NAMALWA (cell line): Measurements from ENCODE around the gene CACHD1.
"Not testable (repeated sequence)": the region's sequence is repeated elsewhere in the genome, so short reads cannot be mapped to it uniquely, and the experiment has no call there.

Experiments used
- DNase-seq: peaks from one replicate; pipeline ENCODE4 v3.0.0-alpha.2; 2015; ENCODE audit warnings: low spot score

CACHD1 gene

GRCh38 chr1:64594446-64594845, 124.5 kb downstream of the CACHD1 start:
- no peak for DNase-seq

- no peak for DNase-seq
Observed at GRCh38 chr1:64595871-64596515, 126.1 kb downstream of the CACHD1 start.

DNA sequence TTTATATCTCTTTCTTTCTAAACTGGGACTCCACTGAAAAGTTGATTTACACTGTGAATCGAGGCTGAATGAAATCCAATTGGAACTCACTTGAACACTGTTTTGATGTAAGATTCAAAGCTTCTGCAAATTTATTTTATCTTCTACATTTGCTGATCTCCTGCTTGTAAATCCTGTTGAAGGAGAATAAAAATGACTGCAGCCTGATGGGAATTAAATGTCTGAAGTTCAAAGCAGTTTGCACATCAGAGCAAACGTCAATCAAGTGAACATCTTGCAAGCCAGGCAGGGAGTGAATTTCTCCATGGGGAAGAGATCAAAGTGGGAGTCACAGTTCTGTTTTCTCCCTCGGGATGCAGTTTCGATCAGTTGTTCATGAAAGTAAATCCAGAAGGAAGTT, 127.2 kb downstream of the CACHD1 start:
- no peak for DNase-seq

DNA sequence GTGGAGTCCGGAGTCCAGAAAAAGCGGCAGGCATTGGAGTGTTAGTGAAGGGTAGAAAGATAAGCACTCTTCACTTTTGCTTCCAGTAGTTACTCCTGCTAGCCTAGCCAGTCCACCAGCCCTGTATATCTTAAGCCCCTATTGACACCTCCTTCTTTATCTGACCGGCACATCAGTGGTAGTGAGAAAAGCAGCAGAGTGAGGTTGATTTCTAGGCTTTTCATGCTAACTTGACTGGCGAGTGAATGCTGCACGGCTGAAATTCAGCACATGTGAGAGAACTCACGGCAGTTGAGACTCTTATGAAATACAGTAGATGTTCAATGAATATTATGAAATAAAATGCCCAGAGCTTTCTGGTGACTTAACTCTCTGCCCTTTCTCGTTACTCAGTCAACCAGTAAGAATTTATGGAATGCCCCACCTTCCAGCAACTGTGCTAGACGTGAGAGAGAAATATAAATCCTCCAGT, 128.2 kb downstream of the CACHD1 start:
- no peak for DNase-seq

DNA sequence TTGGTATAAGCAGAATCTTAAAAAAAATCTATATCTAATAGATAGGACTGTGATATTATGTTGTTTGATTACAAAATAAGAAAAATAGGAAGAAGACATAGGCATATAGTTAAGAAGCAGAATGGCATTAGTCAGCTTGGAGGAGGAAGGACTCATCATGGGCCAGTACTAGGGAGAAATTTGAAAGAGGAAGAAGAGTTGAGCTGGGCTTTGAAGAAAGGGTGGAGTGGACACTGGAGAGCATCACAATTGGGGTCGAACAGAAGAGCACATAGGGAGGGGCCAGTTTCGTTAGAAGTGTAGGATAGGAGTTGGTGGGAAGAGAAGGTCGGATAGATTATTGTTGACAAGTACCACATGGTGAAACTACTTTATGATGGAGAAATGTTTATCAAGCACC, 129.3 kb downstream of the CACHD1 start:
- no peak for DNase-seq

- DNase-seq: no peak
Observed at GRCh38 chr1:64601207-64601606, 131.3 kb downstream of the CACHD1 start.

DNA sequence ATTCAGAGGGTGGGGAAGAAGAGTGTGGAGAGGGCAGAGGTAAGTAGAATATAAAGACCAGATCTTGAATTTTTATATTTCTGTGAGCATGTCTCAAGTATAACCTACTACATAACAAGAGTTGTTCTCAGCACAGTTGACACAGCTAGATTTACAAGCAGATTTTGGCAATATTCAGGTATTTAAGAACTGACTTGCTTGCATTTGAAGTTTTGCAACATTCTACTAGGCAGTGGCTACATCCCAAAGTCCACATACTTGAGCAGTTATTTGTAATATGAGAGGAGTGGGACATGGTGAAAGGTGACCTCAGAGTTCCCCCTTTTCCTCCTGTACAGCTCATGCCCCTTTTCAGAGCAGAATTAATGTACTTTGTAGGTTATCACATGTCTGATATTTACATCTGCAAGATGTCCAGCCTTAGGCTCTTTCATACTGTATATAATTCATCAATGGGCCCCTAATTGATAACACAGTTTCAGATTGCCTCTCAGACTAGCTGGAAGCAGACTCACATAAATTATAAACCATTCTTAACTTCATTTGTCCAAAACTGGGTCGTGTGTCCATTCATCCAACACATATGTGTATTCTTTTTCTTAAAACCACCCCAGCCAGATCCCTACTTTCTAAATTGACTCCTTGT, 138.2 kb downstream of the CACHD1 start:
- DNase-seq: no peak

DNA sequence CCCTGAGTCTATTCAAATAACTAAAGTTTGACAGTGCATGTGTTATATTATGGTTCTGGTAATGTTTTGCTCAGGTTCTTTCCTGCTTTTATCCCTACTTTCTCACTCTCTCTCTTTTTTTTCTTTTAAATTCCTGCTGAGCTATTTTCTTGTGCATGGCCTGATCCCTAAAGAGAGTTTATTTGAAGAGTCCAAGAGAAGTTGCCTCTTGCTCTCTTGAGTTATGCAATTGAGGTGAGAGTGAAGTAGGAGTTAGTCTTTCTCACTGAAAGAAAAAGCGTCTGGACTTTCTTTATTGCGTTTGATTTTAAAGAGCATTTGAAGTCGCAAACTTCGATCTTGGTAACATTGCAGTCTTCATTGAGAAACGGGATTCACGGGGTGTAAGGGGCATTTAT, 138.7 kb downstream of the CACHD1 start:
- DNase-seq: no peak

GRCh38 chr1:64610950-64611349, 141.0 kb downstream of the CACHD1 start:
- not testable (repeated sequence) for DNase-seq

- DNase-seq: no peak
Observed at GRCh38 chr1:64616039-64616438, 146.1 kb downstream of the CACHD1 start.

- DNase-seq: no peak
Observed at GRCh38 chr1:64623750-64624191, 153.8 kb downstream of the CACHD1 start.

DNA sequence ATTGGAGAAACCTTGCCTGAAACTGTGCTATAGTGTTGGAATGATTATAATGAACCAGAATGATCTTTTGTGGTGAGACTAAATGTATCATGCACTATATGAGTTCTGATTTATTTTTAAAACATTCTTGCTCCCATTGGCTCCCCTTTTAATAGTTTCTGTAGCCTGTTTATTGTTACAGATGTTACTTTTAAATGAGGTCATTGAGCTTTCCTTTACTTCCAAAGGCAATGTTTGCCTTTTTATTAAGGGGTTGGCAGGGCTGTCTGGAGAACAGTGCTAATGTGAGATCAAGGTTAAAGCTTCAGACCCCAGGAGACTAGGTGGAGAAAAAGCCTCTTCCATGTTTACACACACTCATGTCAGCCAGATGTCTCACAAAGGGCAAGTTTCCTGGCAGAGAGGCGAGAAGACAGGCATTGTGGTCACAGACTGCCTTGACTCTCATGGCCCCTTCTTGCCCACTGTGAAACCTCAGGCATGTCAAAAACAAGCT, 154.3 kb downstream of the CACHD1 start:
- no peak for DNase-seq

DNA sequence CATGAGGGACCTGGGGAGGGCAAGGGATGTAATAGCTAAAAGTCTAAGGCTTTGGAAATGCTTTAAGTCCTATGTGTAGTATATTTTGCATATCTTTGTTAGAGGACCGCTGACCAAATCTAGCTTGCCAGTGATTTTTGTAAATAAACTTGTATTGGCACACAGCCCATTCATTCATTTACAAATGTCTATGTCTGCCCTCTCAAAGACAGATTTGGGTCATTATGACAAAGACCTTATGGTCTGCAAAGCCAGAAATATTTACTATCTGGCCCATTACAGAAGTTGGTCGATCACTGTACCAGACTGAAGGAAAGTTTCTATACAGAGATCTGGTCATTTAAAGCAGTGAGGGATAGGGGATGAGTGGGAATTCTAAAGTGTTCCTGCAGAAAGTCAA, 154.9 kb downstream of the CACHD1 start:
- DNase-seq: no peak

DNA sequence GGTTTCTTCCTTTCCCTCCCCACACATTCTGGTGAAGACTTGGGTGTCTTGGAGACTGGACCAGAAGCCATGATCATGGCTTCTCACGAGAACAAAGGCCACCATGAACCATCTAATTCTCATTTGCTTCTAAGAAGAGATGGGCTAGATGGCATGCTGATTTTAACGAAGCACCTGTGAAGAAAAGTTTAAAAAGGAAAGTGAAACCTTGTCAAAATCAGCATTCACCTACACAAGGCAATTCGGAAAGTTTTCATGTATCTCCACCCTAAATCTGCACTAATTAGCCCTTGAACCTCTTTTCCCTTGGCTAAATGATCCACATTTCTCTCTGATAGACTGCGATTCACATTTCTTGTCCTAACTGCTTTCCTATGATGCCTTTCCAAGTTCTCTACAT, 160.7 kb downstream of the CACHD1 start:
- DNase-seq: no peak

GRCh38 chr1:64631346-64632034, 161.6 kb downstream of the CACHD1 start:
- DNase-seq: no peak

- no peak for DNase-seq
Observed at GRCh38 chr1:64632936-64633335, 163.0 kb downstream of the CACHD1 start.

GRCh38 chr1:64645735-64646134, 175.8 kb downstream of the CACHD1 start:
- DNase-seq: peak; percentile 25

DNA sequence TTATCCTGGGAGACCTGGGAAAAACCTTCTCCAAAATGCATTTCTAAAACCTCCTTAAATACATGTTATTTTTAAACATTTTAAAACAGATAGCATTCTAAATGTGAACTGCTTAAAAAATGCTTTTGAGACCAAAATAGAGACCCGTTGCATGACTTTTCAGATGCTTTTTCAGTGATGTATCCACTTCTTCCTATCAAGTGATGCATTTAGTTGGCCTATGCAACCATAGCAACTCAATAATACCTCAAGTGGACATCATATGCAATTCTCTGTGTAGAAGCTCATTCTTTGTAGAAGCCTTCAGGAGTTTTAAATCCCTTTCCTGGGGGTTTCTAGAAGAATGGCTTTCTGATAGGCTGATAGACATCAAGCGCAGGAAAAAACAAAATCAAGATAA, 180.5 kb downstream of the CACHD1 start:
- DNase-seq: no peak

DNA sequence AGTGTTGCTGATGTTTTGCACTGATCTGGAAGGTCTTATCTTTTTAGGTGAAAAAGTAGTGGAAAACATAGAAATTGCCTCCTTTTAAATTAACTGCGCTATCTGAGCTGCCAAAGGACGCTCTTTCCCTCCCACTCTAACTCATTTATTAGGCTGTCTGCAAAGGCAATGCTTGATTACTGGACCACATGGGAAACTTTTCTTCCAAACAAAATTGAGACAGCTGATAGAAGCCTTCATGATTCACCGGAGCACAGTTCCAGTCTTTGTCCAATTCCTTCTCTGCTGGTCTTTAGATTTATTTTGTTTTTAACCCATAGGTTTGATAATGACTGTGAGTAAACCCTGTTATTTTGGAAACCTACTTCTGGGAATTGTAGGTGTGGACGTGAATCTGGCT, 181.9 kb downstream of the CACHD1 start:
- DNase-seq: no peak

DNA sequence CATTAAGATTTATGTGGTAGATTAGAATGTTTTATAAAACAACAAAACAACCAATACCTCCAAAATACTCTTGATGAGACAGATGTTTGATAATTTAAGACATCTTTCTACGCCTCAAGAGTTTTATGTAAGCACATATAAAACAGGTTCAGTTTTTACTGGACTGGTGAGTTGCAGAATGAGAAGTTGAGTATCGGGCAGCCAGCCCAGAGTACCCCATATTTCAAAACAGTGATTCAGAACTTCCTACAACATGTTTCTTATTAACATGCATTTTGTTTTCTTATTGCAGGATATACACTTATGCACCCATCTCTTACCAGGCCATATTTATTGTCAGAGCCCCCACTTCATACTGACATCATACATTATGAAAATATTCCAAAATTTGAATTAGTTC, 183.5 kb downstream of the CACHD1 start:
- no peak for DNase-seq

- DNase-seq: no peak
Observed at GRCh38 chr1:64654519-64655341, 184.8 kb downstream of the CACHD1 start.

GRCh38 chr1:64655861-64656260, 185.9 kb downstream of the CACHD1 start:
- no peak for DNase-seq
